Panc1 (cell line): Measurements from ENCODE around the gene KCNT1. TPM values are rescaled to one million over a fixed set of nuclear protein-coding genes. Genes with fewer than 3 reads are reported as not detected.

Experiments
- ATAC-seq: fragments of 200-7000 bp; cut with Tn5 transposase; 2 replicates; pipeline ENCODE4 v1.9.1; 2020; ENCODE audit warnings: mild to moderate bottlenecking, moderate library complexity
- BruUV-seq: library from RNA; stranded (reverse); fragments of 400-500 nt; replicated peaks from 2 replicates; lab custom pipeline; 2021; lab: Mats Ljungman, UMichigan
- CTCF ChIA-PET: fragments of 300-600 bp; sonication (Branson Sonifier 250); formaldehyde crosslinking; loops from one replicate; lab custom pipeline; 2022; ENCODE audit warnings: antibody characterized with exemption; lab: Charles Lee
- POLR2A ChIA-PET: fragments of 300-600 bp; sonication (Branson Sonifier 250); formaldehyde crosslinking; loops from one replicate; lab custom pipeline; 2022; ENCODE audit warnings: antibody characterized with exemption; lab: Charles Lee
- DNase-seq: peaks from one replicate; pipeline ENCODE4 v3.0.0-alpha.2; 2010; ENCODE audit warnings: low read depth, low spot score
- H3K27ac ChIP-seq: 2 replicates; pipeline ENCODE4 v1.5.1; 2011; ENCODE audit warnings: mild to moderate bottlenecking, low read length, inconsistent platforms
- H3K27me3 ChIP-seq: fragments of 200-500 bp; sonication (Bioruptor generic); 2 replicates; pipeline ENCODE4 v1.6.0; 2014; ENCODE audit warnings: low read length, inconsistent platforms; ENCODE audit not compliant: control insufficient read depth, insufficient read depth
- H3K36me3 ChIP-seq: fragments of 200-500 bp; sonication (Bioruptor generic); 2 replicates; pipeline ENCODE4 v1.5.1; 2014; ENCODE audit warnings: inconsistent platforms, mild to moderate bottlenecking, low read length, moderate library complexity; ENCODE audit not compliant: control insufficient read depth, insufficient read depth
- H3K4me1 ChIP-seq: 2 replicates; pipeline ENCODE4 v1.5.1; 2011; ENCODE audit warnings: inconsistent platforms, mild to moderate bottlenecking, low read length, moderate library complexity; ENCODE audit not compliant: control insufficient read depth, insufficient read depth
- H3K4me3 ChIP-seq, 2 experiments: 2 replicates each; pipeline ENCODE4 v1.5.1; 2011 to 2012; ENCODE audit warnings: low read depth in 2 of 2, low read length in 2 of 2, mild to moderate bottlenecking in 2 of 2, inconsistent platforms in 1 of 2, moderate library complexity in 1 of 2
- H3K9me3 ChIP-seq: fragments of 200-500 bp; sonication (Bioruptor generic); 2 replicates; pipeline ENCODE4 v1.5.1; 2014; ENCODE audit warnings: low read depth, mild to moderate bottlenecking, inconsistent platforms, low read length, moderate library complexity; ENCODE audit not compliant: control insufficient read depth, insufficient read depth
- POLR2AphosphoS5 ChIP-seq: IDR thresholded peaks from 2 replicates; pipeline ENCODE4 v1.6.1; 2012; ENCODE audit warnings: mild to moderate bottlenecking, low read depth, low read length, moderate library complexity
- SIN3A ChIP-seq: IDR thresholded peaks from 2 replicates; pipeline ENCODE4 v1.6.1; 2012; ENCODE audit warnings: low read depth, mild to moderate bottlenecking, low read length, moderate library complexity, borderline replicate concordance; ENCODE audit not compliant: insufficient read depth
- TCF7L2 ChIP-seq: IDR thresholded peaks from 2 replicates; pipeline ENCODE4 v1.6.1; 2011; ENCODE audit warnings: mild to moderate bottlenecking, low read depth, low read length, inconsistent platforms
- in situ Hi-C: cut with HindIII; loops from 2 replicates; pipeline ENCODE4 v1.10.0; 2016; ENCODE audit warnings: low sequenced_read_pairs, low pct_unique_long_range_greater_than_20kb
- intact Hi-C: fragments of 100-400 bp; cut with micrococcal nuclease; formaldehyde crosslinking; loops from one replicate; pipeline ENCODE4 v1.10.0; 2022; ENCODE audit not compliant: unreplicated experiment
- total RNA-seq: library from RNA; stranded (reverse); gene quantifications from one replicate; pipeline ENCODE4 v1.2.1, GENCODE V29; 2021; ENCODE audit not compliant: unreplicated experiment
- TF ChIP-seq, protein P1 (sequence below), 2 experiments: IDR thresholded peaks; 2 replicates each; pipeline ENCODE4 v1.6.1; 2011 to 2012; ENCODE audit warnings: low read depth in 2 of 2, control low read depth in 1 of 2, low read length in 1 of 2, mild to moderate bottlenecking in 1 of 2, moderate library complexity in 1 of 2; ENCODE audit not compliant: insufficient read depth in 1 of 2
- TF ChIP-seq, protein P2 (sequence below): fragments of 450-650 bp; IDR thresholded peaks from 2 replicates; pipeline ENCODE4 v1.5.1; 2017; ENCODE audit warnings: mild to moderate bottlenecking

Gene KCNT1
- total RNA-seq, 1 experiment from 2014 or later, result not detected

GRCh38 chr9:135828656-135829055 is 126.7 kb downstream of the KCNT1 start:
- H3K4me1 ChIP-seq, result no peaks in the 10 kb centered on the region
- DNase-seq, result no peak
- intact Hi-C loops, result no loop called here
- no peaks in the 10 kb centered on the region for H3K36me3 ChIP-seq
- no peak overlapping the region for H3K4me3 ChIP-seq
- ChIA-PET POLR2A (interaction anchor here (0.7 kb wide), 1 partner anchor 93 kb away, joined by 4 read pairs; no protein-coding TSS in a partner anchor), CTCF (no interaction called here)
- no TSS peak for BruUV-seq
- in situ Hi-C loops, result no loop called here
- ATAC-seq, result no peak
- no peak for TF ChIP-seq TCF7L2
- no peak for TF ChIP-seq POLR2AphosphoS5
- TF ChIP-seq, protein P1, sequence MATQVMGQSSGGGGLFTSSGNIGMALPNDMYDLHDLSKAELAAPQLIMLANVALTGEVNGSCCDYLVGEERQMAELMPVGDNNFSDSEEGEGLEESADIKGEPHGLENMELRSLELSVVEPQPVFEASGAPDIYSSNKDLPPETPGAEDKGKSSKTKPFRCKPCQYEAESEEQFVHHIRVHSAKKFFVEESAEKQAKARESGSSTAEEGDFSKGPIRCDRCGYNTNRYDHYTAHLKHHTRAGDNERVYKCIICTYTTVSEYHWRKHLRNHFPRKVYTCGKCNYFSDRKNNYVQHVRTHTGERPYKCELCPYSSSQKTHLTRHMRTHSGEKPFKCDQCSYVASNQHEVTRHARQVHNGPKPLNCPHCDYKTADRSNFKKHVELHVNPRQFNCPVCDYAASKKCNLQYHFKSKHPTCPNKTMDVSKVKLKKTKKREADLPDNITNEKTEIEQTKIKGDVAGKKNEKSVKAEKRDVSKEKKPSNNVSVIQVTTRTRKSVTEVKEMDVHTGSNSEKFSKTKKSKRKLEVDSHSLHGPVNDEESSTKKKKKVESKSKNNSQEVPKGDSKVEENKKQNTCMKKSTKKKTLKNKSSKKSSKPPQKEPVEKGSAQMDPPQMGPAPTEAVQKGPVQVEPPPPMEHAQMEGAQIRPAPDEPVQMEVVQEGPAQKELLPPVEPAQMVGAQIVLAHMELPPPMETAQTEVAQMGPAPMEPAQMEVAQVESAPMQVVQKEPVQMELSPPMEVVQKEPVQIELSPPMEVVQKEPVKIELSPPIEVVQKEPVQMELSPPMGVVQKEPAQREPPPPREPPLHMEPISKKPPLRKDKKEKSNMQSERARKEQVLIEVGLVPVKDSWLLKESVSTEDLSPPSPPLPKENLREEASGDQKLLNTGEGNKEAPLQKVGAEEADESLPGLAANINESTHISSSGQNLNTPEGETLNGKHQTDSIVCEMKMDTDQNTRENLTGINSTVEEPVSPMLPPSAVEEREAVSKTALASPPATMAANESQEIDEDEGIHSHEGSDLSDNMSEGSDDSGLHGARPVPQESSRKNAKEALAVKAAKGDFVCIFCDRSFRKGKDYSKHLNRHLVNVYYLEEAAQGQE (IDR thresholded peaks at IDR 0.05; ENCODE audit: insufficient read depth in 1 of 2, low read depth in 2 of 2, low read length in 1 of 2), result no peak
- no peak for TF ChIP-seq SIN3A
- TF ChIP-seq, protein P2, sequence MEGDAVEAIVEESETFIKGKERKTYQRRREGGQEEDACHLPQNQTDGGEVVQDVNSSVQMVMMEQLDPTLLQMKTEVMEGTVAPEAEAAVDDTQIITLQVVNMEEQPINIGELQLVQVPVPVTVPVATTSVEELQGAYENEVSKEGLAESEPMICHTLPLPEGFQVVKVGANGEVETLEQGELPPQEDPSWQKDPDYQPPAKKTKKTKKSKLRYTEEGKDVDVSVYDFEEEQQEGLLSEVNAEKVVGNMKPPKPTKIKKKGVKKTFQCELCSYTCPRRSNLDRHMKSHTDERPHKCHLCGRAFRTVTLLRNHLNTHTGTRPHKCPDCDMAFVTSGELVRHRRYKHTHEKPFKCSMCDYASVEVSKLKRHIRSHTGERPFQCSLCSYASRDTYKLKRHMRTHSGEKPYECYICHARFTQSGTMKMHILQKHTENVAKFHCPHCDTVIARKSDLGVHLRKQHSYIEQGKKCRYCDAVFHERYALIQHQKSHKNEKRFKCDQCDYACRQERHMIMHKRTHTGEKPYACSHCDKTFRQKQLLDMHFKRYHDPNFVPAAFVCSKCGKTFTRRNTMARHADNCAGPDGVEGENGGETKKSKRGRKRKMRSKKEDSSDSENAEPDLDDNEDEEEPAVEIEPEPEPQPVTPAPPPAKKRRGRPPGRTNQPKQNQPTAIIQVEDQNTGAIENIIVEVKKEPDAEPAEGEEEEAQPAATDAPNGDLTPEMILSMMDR, result no peak
- H3K27ac ChIP-seq, result no peak overlapping the region
- H3K9me3 ChIP-seq, result no peaks in the 10 kb centered on the region
- no peaks in the 10 kb centered on the region for H3K27me3 ChIP-seq

GRCh38 chr9:135830496-135830895 is 128.5 kb downstream of the KCNT1 start:
- no peaks in the 10 kb centered on the region for H3K27me3 ChIP-seq
- intact Hi-C loops (no loop called here), in situ Hi-C loops (no loop called here)
- no peak for ATAC-seq
- no TSS peak for BruUV-seq
- H3K4me3 ChIP-seq, result no peak overlapping the region
- POLR2A ChIA-PET, result no interaction called here
- H3K4me1 ChIP-seq, result no peaks in the 10 kb centered on the region
- no peak for TF ChIP-seq TCF7L2
- TF ChIP-seq POLR2AphosphoS5, result no peak
- no peak for TF ChIP-seq SIN3A
- TF ChIP-seq, protein P2, result no peak
- H3K36me3 ChIP-seq, result no peaks in the 10 kb centered on the region
- no peak overlapping the region for H3K27ac ChIP-seq
- H3K9me3 ChIP-seq, result no peaks in the 10 kb centered on the region
- CTCF ChIA-PET, result no interaction called here
- DNase-seq, result no peak
